Activated gamma-delta T cell treated with Interleukin-2 at 50 U/mL for 16 hours (primary cell): ENCODE measurements around the gene MYZAP.

Experiments used
- DNase-seq: peaks from one replicate; pipeline ENCODE4 v3.0.0-alpha.2; 2020

Gene MYZAP

GRCh38 chr15:57705746-57706404, 114.2 kb downstream of the MYZAP start:
- no peak for DNase-seq

- DNase-seq, result peak; percentile 84
Measured at GRCh38 chr15:57706405-57707209, 114.9 kb downstream of the MYZAP start, which contains the start of gene POLR2M. Gene POLR2M, plus strand, starts transcription at chr15:57706714. Its CDS starts 129 bp downstream, at chr15:57706843.

- no peak for DNase-seq
Measured at GRCh38 chr15:57708047-57708446, 116.3 kb downstream of the MYZAP start.

GRCh38 chr15:57718309-57718708, 126.6 kb downstream of the MYZAP start:
- no peak for DNase-seq

- no peak for DNase-seq
Measured at GRCh38 chr15:57720867-57721266, 129.2 kb downstream of the MYZAP start.

- DNase-seq, result no peak
Measured at GRCh38 chr15:57726411-57726810, 134.7 kb downstream of the MYZAP start.

- DNase-seq, result no peak
Measured at GRCh38 chr15:57727031-57727430, 135.3 kb downstream of the MYZAP start.

- no peak for DNase-seq
Measured at GRCh38 chr15:57728436-57728835, 136.7 kb downstream of the MYZAP start.

- no peak for DNase-seq
Measured at GRCh38 chr15:57730876-57731275, 139.2 kb downstream of the MYZAP start.

- no peak for DNase-seq
Measured at GRCh38 chr15:57731530-57732103, 139.9 kb downstream of the MYZAP start.

- peak; percentile 34 for DNase-seq
Measured at GRCh38 chr15:57732526-57733331, 141.0 kb downstream of the MYZAP start.

- DNase-seq, result no peak
Measured at GRCh38 chr15:57734860-57735259, 143.2 kb downstream of the MYZAP start.
